ENCODE results near the gene CBLN2. TPM values are rescaled to one million over a fixed set of nuclear protein-coding genes. Genes with fewer than 3 reads are reported as not detected.

The CBLN2 gene
- total RNA-seq: 0.52 and 1.1 TPM in 2 replicates
- 0.24 and 0.56 TPM in 2 replicates for polyA plus RNA-seq

DNA sequence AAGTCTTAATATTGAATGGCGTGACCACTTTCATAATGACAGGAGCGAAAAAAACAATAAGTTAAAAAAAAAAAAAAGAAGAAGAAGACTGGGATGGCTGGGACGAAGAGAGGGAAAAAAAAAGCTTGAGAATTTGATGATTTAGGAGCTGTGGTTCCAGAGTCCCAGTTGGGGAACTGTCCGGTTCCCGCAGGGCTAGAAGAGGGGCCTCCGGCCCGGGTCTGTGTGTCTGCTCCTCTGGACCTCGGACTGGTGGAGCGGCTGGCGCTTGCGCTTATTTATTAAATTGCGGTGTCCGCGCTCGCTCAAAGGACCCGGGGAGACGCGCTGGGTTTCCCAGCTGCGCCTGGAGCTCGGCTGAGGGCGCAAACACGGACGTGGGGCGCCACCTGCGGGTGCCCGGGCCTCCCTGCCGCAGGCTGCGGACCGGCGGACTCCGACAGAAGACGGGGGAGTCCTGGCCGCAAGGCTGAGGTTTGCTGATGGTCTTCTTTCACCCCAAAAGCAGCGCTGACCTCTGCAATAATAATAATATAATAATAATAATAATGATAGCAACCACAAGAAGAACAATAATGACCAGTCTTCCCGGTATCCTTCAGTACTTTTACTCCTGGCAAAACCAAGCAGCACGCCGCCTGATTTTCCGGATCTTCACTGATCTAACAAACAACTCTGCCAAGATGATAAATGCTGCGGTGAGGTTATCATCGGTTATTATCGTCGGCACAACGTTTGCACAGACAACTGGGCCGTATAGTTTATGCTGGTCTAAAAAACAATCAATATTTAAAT lies at the start of gene CBLN2:
TSS of gene CBLN2 (minus strand) at position 251 of the 795 bp plus-strand sequence. CDS start 2,182 bp downstream, outside the sequence.
- WGBS (ENCODE audit: low lambda C conversion rate, missing lambda C conversion rate): 12% methylated on average over 43 of the region's 44 CpGs
- H3K4me2 ChIP-seq: peak within 1 kb of the TSS; percentile 81

DNA sequence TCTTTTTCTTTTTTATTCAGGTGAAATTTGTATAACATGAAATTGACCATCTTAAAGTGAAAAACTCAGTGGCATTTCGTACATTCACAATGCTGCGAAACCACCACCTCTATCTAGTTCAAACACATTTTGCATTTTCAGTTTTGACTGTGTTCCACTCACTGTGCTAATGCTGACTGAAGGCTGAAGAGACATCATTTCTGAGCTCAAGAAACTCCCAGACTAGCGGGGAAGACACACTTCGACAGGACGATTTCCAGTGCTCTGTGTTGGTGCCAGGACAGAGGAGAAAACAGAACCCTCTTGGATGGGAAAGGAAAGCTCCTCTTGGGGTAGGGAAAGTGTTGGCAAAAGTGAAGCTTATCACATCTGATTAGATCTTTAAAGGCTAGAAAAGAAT lies 44.2 kb upstream of the CBLN2 start:
- H3K9me3 ChIP-seq (ENCODE audit: low read depth): no peaks in the 10 kb centered on the region
- H4K20me1 ChIP-seq (ENCODE audit: insufficient read depth, poor library complexity, severe bottlenecking): no peaks in the 10 kb centered on the region
- no peak for DNase-seq (ENCODE audit: low spot score)
- no peaks in the 10 kb centered on the region for H3K79me2 ChIP-seq
- no peaks in the 10 kb centered on the region for H3K27me3 ChIP-seq
- 59% methylated on average over 5 of the region's 5 CpGs for WGBS (ENCODE audit: low lambda C conversion rate, missing lambda C conversion rate)
- H3K36me3 ChIP-seq (replicated peaks; ENCODE audit: insufficient read depth, low read depth): no peaks in the 10 kb centered on the region
- no peaks in the 10 kb centered on the region for H3K9me2 ChIP-seq (replicated peaks; ENCODE audit: insufficient read depth)
- H3K4me2 ChIP-seq: no peak overlapping the region
- no peak overlapping the region for H2AFZ ChIP-seq
- H3K4me3 ChIP-seq: no peak overlapping the region
- H3K4me1 ChIP-seq (ENCODE audit: insufficient read depth): no peaks in the 10 kb centered on the region
- TF ChIP-seq, protein P1, sequence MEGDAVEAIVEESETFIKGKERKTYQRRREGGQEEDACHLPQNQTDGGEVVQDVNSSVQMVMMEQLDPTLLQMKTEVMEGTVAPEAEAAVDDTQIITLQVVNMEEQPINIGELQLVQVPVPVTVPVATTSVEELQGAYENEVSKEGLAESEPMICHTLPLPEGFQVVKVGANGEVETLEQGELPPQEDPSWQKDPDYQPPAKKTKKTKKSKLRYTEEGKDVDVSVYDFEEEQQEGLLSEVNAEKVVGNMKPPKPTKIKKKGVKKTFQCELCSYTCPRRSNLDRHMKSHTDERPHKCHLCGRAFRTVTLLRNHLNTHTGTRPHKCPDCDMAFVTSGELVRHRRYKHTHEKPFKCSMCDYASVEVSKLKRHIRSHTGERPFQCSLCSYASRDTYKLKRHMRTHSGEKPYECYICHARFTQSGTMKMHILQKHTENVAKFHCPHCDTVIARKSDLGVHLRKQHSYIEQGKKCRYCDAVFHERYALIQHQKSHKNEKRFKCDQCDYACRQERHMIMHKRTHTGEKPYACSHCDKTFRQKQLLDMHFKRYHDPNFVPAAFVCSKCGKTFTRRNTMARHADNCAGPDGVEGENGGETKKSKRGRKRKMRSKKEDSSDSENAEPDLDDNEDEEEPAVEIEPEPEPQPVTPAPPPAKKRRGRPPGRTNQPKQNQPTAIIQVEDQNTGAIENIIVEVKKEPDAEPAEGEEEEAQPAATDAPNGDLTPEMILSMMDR (IDR thresholded peaks at IDR 0.05; ENCODE audit: poor library complexity): no peak
- TF ChIP-seq EZH2 (IDR thresholded peaks at IDR 0.05; ENCODE audit: borderline replicate concordance) (no peak), EZH2phosphoT487 (IDR thresholded peaks at IDR 0.05; ENCODE audit: low read depth, severe bottlenecking, unreplicated experiment) (no peak)
- H3K27ac ChIP-seq: no peak overlapping the region

More for the DNA sequence above, at the start of gene CBLN2:
- peak; percentile 85 for DNase-seq (ENCODE audit: low spot score)
- Histone ChIP-seq H3K27me3 (peaks cover 75% of the 10 kb centered on the region), H3K4me1 (ENCODE audit: insufficient read depth) (no peaks in the 10 kb centered on the region), H3K27ac (no peak within 1 kb of the TSS), H3K9me3 (ENCODE audit: low read depth) (no peaks in the 10 kb centered on the region), H3K4me3 (peak within 1 kb of the TSS; percentile 22), H3K9me2 (replicated peaks; ENCODE audit: insufficient read depth) (no peaks in the 10 kb centered on the region), H4K20me1 (ENCODE audit: insufficient read depth, poor library complexity, severe bottlenecking) (no peaks in the 10 kb centered on the region), H2AFZ (peak within 1 kb of the TSS; percentile 68), H3K79me2 (no peaks in the 10 kb centered on the region), H3K36me3 (replicated peaks; ENCODE audit: insufficient read depth, low read depth) (no peaks in the 10 kb centered on the region)
- TF ChIP-seq EZH2 (IDR thresholded peaks at IDR 0.05; ENCODE audit: borderline replicate concordance) (peak; percentile 36), EZH2phosphoT487 (IDR thresholded peaks at IDR 0.05; ENCODE audit: low read depth, severe bottlenecking, unreplicated experiment) (no peak)
- TF ChIP-seq, protein P1 (IDR thresholded peaks at IDR 0.05; ENCODE audit: poor library complexity): peak; percentile 94

DNA sequence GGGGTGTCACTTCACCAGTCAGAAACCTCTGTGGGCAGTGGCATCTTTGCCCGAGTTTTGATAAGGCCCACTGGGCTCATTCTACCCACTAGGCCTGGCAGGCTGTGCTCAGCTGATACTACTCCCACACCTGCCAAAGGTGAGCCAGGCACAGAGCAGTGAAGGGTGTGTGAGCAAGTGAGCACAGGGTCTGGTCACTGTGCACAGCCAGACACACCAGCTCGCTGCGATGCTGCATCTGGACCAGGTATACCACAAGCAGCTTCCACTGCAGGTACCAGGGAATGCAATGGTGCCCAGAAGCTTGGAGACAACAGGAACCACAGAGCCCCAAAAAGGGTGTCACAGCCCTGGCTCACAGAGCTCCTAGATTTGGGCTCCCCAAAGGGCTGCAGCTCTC lies 40.6 kb upstream of the CBLN2 start:
- Histone ChIP-seq H3K36me3 (replicated peaks; ENCODE audit: insufficient read depth, low read depth) (no peaks in the 10 kb centered on the region), H2AFZ (no peak overlapping the region), H3K79me2 (no peaks in the 10 kb centered on the region), H3K4me1 (ENCODE audit: insufficient read depth) (no peaks in the 10 kb centered on the region), H3K27ac (no peak overlapping the region), H3K9me3 (ENCODE audit: low read depth) (no peaks in the 10 kb centered on the region), H3K4me3 (no peak overlapping the region), H3K9me2 (replicated peaks; ENCODE audit: insufficient read depth) (no peaks in the 10 kb centered on the region), H3K27me3 (no peaks in the 10 kb centered on the region), H4K20me1 (ENCODE audit: insufficient read depth, poor library complexity, severe bottlenecking) (no peaks in the 10 kb centered on the region), H3K4me2 (no peak overlapping the region)
- TF ChIP-seq EZH2 (IDR thresholded peaks at IDR 0.05; ENCODE audit: borderline replicate concordance): no peak
- TF ChIP-seq EZH2phosphoT487 (IDR thresholded peaks at IDR 0.05; ENCODE audit: low read depth, severe bottlenecking, unreplicated experiment): no peak
- TF ChIP-seq, protein P1 (IDR thresholded peaks at IDR 0.05; ENCODE audit: poor library complexity): no peak
- 88% methylated on average over 3 of the region's 3 CpGs for WGBS (ENCODE audit: low lambda C conversion rate, missing lambda C conversion rate)
- no peak for DNase-seq (ENCODE audit: low spot score)

Data from hepatocyte (in vitro differentiated cells).